HG03135 (cell line): Measurements from ENCODE around the gene LPP.

Experiments used
- ATAC-seq: cut with Tn5 transposase; IDR thresholded peaks from one replicate; pipeline ENCODE4 v1.9.1; 2021; ENCODE audit warnings: mild to moderate bottlenecking, moderate library complexity; ENCODE audit not compliant: unreplicated experiment

LPP gene

GRCh38 chr3:188246905-188247304 is 92.9 kb downstream of the LPP start:
- ATAC-seq, result no peak

GRCh38 chr3:188248036-188248561 is 94.1 kb downstream of the LPP start:
- no peak for ATAC-seq

GRCh38 chr3:188253123-188253793 is 99.3 kb downstream of the LPP start:
- ATAC-seq, result no peak

GRCh38 chr3:188253800-188254452 is 100.0 kb downstream of the LPP start:
- no peak for ATAC-seq

- no peak for ATAC-seq
Measured at GRCh38 chr3:188254520-188255070, 100.6 kb downstream of the LPP start.

GRCh38 chr3:188255190-188255589 is 101.2 kb downstream of the LPP start:
- ATAC-seq, result no peak

- ATAC-seq, result no peak
Measured at GRCh38 chr3:188256758-188257157, 102.8 kb downstream of the LPP start.

GRCh38 chr3:188257384-188258026 is 103.5 kb downstream of the LPP start:
- no peak for ATAC-seq

- ATAC-seq, result no peak
Measured at GRCh38 chr3:188259191-188259590, 105.2 kb downstream of the LPP start.

- ATAC-seq, result no peak
Measured at GRCh38 chr3:188259596-188259995, 105.6 kb downstream of the LPP start.

GRCh38 chr3:188261011-188261410 is 107.1 kb downstream of the LPP start:
- ATAC-seq, result no peak

- no peak for ATAC-seq
Measured at GRCh38 chr3:188262488-188262887, 108.5 kb downstream of the LPP start.

GRCh38 chr3:188262913-188263683 is 109.1 kb downstream of the LPP start:
- no peak for ATAC-seq

- no peak for ATAC-seq
Measured at GRCh38 chr3:188264226-188265207, 110.6 kb downstream of the LPP start.

- ATAC-seq, result no peak
Measured at GRCh38 chr3:188266562-188267274, 112.8 kb downstream of the LPP start.

- ATAC-seq, result no peak
Measured at GRCh38 chr3:188267790-188268335, 113.9 kb downstream of the LPP start.

- ATAC-seq, result no peak
Measured at GRCh38 chr3:188268336-188268735, 114.4 kb downstream of the LPP start.

GRCh38 chr3:188269040-188269439 is 115.1 kb downstream of the LPP start:
- no peak for ATAC-seq
